OCI-LY3 (cell line): ENCODE measurements around the gene HDGFL2.

Source experiments
- H2AFZ ChIP-seq: fragments of 200-600, 300-600 bp; shearing (Covaris generic); 2 replicates; pipeline ENCODE4 v1.6.0; 2014; ENCODE audit warnings: antibody characterized with exemption, low read depth, low read length
- H3K27ac ChIP-seq: fragments of 200-600, 300-600 bp; sonication (generic); 2 replicates; pipeline ENCODE4 v1.5.1; 2014; ENCODE audit warnings: mild to moderate bottlenecking, low read length, moderate library complexity, mixed read lengths
- H3K27me3 ChIP-seq: fragments of 200-600, 300-600 bp; sonication (generic); 2 replicates; pipeline ENCODE4 v1.6.1; 2014; ENCODE audit warnings: low read depth, low read length, mixed read lengths
- H3K36me3 ChIP-seq: fragments of 200-600, 300-600 bp; sonication (generic); replicated peaks from 2 replicates; pipeline ENCODE3; 2014; ENCODE audit warnings: low read depth, low read length, mixed read lengths
- H3K4me1 ChIP-seq: fragments of 300-600, 200-600 bp; sonication (generic); 2 replicates; pipeline ENCODE4 v1.6.1; 2014; ENCODE audit warnings: low read length, mixed read lengths
- H3K4me2 ChIP-seq: fragments of 200-600, 300-600 bp; sonication (generic); 2 replicates; pipeline ENCODE4 v1.6.1; 2014; ENCODE audit warnings: low read length, mixed read lengths
- H3K4me3 ChIP-seq: fragments of 300-600, 200-600 bp; sonication (generic); 2 replicates; pipeline ENCODE4 v1.5.1; 2014; ENCODE audit warnings: antibody characterized with exemption, mild to moderate bottlenecking, low read length, moderate library complexity
- H3K79me2 ChIP-seq: fragments of 300-600, 200-600 bp; shearing (Covaris generic); 2 replicates; pipeline ENCODE4 v1.6.1; 2014; ENCODE audit warnings: mild to moderate bottlenecking, low read length, mixed read lengths
- H3K9ac ChIP-seq: fragments of 300-600, 200-600 bp; shearing (Covaris generic); 2 replicates; pipeline ENCODE4 v1.6.0; 2014; ENCODE audit warnings: mild to moderate bottlenecking, low read length, moderate library complexity
- H3K9me3 ChIP-seq: fragments of 200-600, 300-600 bp; shearing (Covaris generic); 2 replicates; pipeline ENCODE4 v1.6.1; 2014; ENCODE audit warnings: low read length, mixed read lengths; ENCODE audit not compliant: insufficient read depth
- H4K20me1 ChIP-seq: fragments of 200-600, 300-600 bp; sonication (generic); 2 replicates; pipeline ENCODE4 v1.6.1; 2016; ENCODE audit warnings: low read length, mixed read lengths; ENCODE audit not compliant: insufficient read depth
- CTCF ChIP-seq: fragments of 200-600, 300-600 bp; sonication (generic); IDR thresholded peaks from 2 replicates; pipeline ENCODE4 v1.5.1; 2014; ENCODE audit warnings: antibody characterized with exemption, low read length, low read depth
- EZH2phosphoT487 ChIP-seq: fragments of 200-600 bp; shearing (Covaris generic); IDR thresholded peaks from 2 replicates; pipeline ENCODE4 v1.6.1; 2018; ENCODE audit warnings: antibody characterized with exemption, mixed run types, low read depth

Gene HDGFL2

GRCh38 chr19:4537953-4538600 lies 66.0 kb downstream of the HDGFL2 start:
- Histone ChIP-seq H2AFZ (no peak overlapping the region), H3K4me1 (peaks cover 26% of the 10 kb centered on the region), H3K27ac (no peak overlapping the region)

GRCh38 chr19:4538601-4538954 lies 66.5 kb downstream of the HDGFL2 start:
- Histone ChIP-seq H3K27ac (no peak overlapping the region), H3K9me3 (no peaks in the 10 kb centered on the region), H3K79me2 (no peaks in the 10 kb centered on the region), H3K4me2 (no peak overlapping the region), H3K27me3 (no peaks in the 10 kb centered on the region), H3K36me3 (no peaks in the 10 kb centered on the region), H4K20me1 (no peaks in the 10 kb centered on the region), H3K9ac (no peak overlapping the region), H3K4me3 (no peak overlapping the region), H3K4me1 (peaks cover 29% of the 10 kb centered on the region), H2AFZ (no peak overlapping the region)
- TF ChIP-seq CTCF (no peak), EZH2phosphoT487 (no peak)

More at GRCh38 chr19:4537953-4538600, 66.0 kb downstream of the HDGFL2 start:
- Histone ChIP-seq H3K9ac (no peak overlapping the region), H3K36me3 (no peaks in the 10 kb centered on the region), H3K79me2 (no peaks in the 10 kb centered on the region), H4K20me1 (no peaks in the 10 kb centered on the region), H3K27me3 (no peaks in the 10 kb centered on the region), H3K4me2 (no peak overlapping the region), H3K9me3 (no peaks in the 10 kb centered on the region), H3K4me3 (no peak overlapping the region)
- TF ChIP-seq EZH2phosphoT487 (no peak), CTCF (no peak)

GRCh38 chr19:4539169-4539692 lies 67.1 kb downstream of the HDGFL2 start:
- no peaks in the 10 kb centered on the region for H4K20me1 ChIP-seq

More at GRCh38 chr19:4539169-4539692, 67.1 kb downstream of the HDGFL2 start:
- peak overlapping the region; percentile 79 for H3K4me3 ChIP-seq
- H3K27ac ChIP-seq: no peak overlapping the region
- peaks cover 29% of the 10 kb centered on the region for H3K4me1 ChIP-seq
- H3K27me3 ChIP-seq: no peaks in the 10 kb centered on the region
- peak overlapping the region; percentile 83 for H3K4me2 ChIP-seq
- TF ChIP-seq CTCF (no peak), EZH2phosphoT487 (no peak)
- no peaks in the 10 kb centered on the region for H3K9me3 ChIP-seq
- H3K9ac ChIP-seq: peak overlapping the region; percentile 66
- no peak overlapping the region for H2AFZ ChIP-seq
- no peaks in the 10 kb centered on the region for H3K36me3 ChIP-seq
- H3K79me2 ChIP-seq: no peaks in the 10 kb centered on the region
